MCF 10A (cell line): ENCODE measurements around the gene BRDT. TPM values are rescaled to one million over a fixed set of nuclear protein-coding genes. Genes with fewer than 3 reads are reported as not detected.

Experiments
- BruUV-seq: library from RNA; stranded (reverse); fragments of 400-500 nt; replicated peaks from 2 replicates; lab custom pipeline; 2021; lab: Mats Ljungman, UMichigan
- CTCF ChIA-PET: fragments of 300-600 bp; sonication (Branson Sonifier 250); formaldehyde crosslinking; extraction: SDS; loops from one replicate; lab custom pipeline; 2021; ENCODE audit warnings: antibody characterized with exemption, inconsistent platforms; lab: Yijun Ruan, JAX
- POLR2A ChIA-PET: fragments of 300-600, 350-650 bp; sonication (Branson Sonifier 250); formaldehyde crosslinking; extraction: SDS; loops from one replicate; lab custom pipeline; 2020; ENCODE audit warnings: antibody characterized with exemption, inconsistent platforms; lab: Yijun Ruan, JAX
- DNase-seq: peaks from one replicate; pipeline ENCODE4 v3.0.0-alpha.2; 2018; ENCODE audit not compliant: unreplicated experiment
- H3K27ac Mint-ChIP-seq: one replicate; pipeline ENCODE4 v1.8.0; 2022; ENCODE audit warnings: mild to moderate bottlenecking, low read depth, mixed read lengths; ENCODE audit not compliant: unreplicated experiment
- H3K27me3 Mint-ChIP-seq: one replicate; pipeline ENCODE4 v1.8.0; 2022; ENCODE audit warnings: mixed read lengths; ENCODE audit not compliant: insufficient read depth, unreplicated experiment
- H3K36me3 Mint-ChIP-seq: one replicate; pipeline ENCODE4 v1.8.0; 2022; ENCODE audit warnings: mild to moderate bottlenecking, moderate library complexity, mixed read lengths; ENCODE audit not compliant: insufficient read depth, unreplicated experiment
- H3K4me1 Mint-ChIP-seq: one replicate; pipeline ENCODE4 v1.8.0; 2022; ENCODE audit warnings: mixed read lengths; ENCODE audit not compliant: insufficient read depth, unreplicated experiment
- H3K4me3 Mint-ChIP-seq: one replicate; pipeline ENCODE4 v1.8.0; 2022; ENCODE audit warnings: mild to moderate bottlenecking, moderate library complexity, mixed read lengths; ENCODE audit not compliant: unreplicated experiment
- H3K9me3 Mint-ChIP-seq: one replicate; pipeline ENCODE4 v1.8.0; 2022; ENCODE audit warnings: mixed read lengths; ENCODE audit not compliant: unreplicated experiment
- intact Hi-C: fragments of 100-400 bp; cut with micrococcal nuclease; formaldehyde crosslinking; loops from 2 replicates; pipeline ENCODE4 v1.14.1; 2022
- total RNA-seq: library from RNA; stranded (reverse); gene quantifications from 2 replicates; pipeline ENCODE4 v1.2.3, GENCODE V29; 2022
- TF ChIP-seq, protein P1 (sequence below): fragments of 200-600 bp; IDR thresholded peaks from one replicate; pipeline ENCODE4 v1.8.0; 2022; ENCODE audit warnings: antibody characterized with exemption, mild to moderate bottlenecking; ENCODE audit not compliant: unreplicated experiment

The BRDT gene
- total RNA-seq, 1 experiment from 2014 or later: not detected

DNA sequence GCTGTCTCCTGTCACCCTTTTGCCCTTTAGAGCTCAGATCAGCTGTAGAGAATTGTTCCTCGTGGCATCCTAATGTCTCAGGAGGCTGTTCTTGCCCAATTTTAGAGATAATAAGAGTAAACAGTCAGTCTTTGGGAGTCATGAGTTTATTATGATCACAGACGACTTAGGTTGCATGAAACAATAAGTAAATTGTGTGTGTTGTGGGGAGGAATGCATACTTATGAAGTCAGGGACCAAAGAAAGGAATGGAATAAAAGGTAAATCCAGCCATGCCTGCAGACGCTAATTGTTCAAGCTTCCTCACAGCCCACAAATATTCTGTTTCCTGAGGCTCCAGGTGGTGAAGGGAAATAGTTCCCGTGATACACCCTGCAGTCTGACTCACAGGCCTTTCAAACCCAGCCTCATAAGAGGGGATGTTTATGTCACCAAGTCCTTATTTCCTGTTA, 81.5 kb downstream of the BRDT start:
- TF ChIP-seq, protein P1, sequence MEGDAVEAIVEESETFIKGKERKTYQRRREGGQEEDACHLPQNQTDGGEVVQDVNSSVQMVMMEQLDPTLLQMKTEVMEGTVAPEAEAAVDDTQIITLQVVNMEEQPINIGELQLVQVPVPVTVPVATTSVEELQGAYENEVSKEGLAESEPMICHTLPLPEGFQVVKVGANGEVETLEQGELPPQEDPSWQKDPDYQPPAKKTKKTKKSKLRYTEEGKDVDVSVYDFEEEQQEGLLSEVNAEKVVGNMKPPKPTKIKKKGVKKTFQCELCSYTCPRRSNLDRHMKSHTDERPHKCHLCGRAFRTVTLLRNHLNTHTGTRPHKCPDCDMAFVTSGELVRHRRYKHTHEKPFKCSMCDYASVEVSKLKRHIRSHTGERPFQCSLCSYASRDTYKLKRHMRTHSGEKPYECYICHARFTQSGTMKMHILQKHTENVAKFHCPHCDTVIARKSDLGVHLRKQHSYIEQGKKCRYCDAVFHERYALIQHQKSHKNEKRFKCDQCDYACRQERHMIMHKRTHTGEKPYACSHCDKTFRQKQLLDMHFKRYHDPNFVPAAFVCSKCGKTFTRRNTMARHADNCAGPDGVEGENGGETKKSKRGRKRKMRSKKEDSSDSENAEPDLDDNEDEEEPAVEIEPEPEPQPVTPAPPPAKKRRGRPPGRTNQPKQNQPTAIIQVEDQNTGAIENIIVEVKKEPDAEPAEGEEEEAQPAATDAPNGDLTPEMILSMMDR: no peak
- CTCF ChIA-PET: interaction anchor here (0.6 to 1.4 kb wide), 4 partner anchors 34 to 188 kb away, joined by 3 to 5 read pairs (median 4); no protein-coding TSS in a partner anchor
- TSS peak; percentile 21 for BruUV-seq
- intact Hi-C loops: no loop called here
- Mint-ChIP-seq H3K27ac (peak overlapping the region; percentile 21), H3K4me1 (peaks cover 5% of the 10 kb centered on the region), H3K4me3 (peak overlapping the region; percentile 68), H3K9me3 (no peaks in the 10 kb centered on the region), H3K27me3 (no peaks in the 10 kb centered on the region), H3K36me3 (no peaks in the 10 kb centered on the region)
- POLR2A ChIA-PET: interaction anchor here (0.6 to 1.3 kb wide), 7 partner anchors 11 to 1051 kb away, joined by 3 to 5 read pairs (median 4); no protein-coding TSS in a partner anchor
- DNase-seq: peak; percentile 63

DNA sequence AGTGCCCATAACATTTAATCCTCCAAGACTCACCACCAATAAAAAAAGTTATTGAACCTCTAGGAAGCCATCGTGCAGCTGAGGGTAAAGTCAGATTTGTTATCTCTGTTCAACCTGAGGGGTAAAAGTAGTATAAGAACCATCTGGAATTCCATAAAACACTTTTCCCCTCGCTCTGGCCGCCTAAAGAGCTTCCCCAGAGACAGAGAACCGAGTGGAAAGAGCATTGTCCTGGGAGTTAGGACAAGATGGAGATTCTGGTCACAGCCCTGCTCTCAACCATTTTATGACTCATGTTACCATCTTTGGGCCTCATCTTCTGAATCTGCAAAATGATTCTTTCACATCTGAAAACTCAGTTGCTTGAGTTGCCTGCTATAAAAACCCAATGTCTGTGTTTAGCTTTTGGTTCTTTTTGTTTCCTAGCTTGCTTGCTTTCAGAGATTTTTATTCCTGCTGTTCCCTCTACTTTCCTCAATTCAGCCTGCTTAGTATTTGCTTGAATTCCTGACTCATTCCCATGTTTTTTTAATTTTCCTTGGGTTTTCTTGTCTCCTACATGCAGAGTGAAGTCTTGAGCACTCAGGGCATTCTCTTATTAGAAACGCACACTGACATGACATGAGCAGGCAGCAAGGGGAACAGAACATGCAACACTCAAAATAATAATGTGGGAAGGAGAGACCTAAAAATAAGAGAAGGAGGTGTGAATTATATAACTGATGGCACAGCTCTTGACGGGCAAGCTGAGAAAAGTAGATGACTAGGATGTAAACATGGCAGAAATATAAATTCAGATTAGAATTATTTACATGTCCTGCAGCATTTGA, 82.3 kb downstream of the BRDT start:
- Mint-ChIP-seq H3K36me3 (no peaks in the 10 kb centered on the region), H3K4me3 (no peak overlapping the region), H3K9me3 (no peaks in the 10 kb centered on the region), H3K27me3 (no peaks in the 10 kb centered on the region), H3K4me1 (peaks cover 5% of the 10 kb centered on the region), H3K27ac (no peak overlapping the region)
- TF ChIP-seq, protein P1: no peak
- CTCF ChIA-PET: interaction anchor here (0.5 to 1.4 kb wide), 4 partner anchors 32 to 189 kb away, joined by 3 to 5 read pairs (median 4); no protein-coding TSS in a partner anchor
- intact Hi-C loops: no loop called here
- no TSS peak for BruUV-seq
- POLR2A ChIA-PET: interaction anchor here (0.6 to 1.3 kb wide), 6 partner anchors 11 to 1050 kb away, joined by 3 to 5 read pairs (median 4); no protein-coding TSS in a partner anchor
- peak; percentile 7 for DNase-seq

DNA sequence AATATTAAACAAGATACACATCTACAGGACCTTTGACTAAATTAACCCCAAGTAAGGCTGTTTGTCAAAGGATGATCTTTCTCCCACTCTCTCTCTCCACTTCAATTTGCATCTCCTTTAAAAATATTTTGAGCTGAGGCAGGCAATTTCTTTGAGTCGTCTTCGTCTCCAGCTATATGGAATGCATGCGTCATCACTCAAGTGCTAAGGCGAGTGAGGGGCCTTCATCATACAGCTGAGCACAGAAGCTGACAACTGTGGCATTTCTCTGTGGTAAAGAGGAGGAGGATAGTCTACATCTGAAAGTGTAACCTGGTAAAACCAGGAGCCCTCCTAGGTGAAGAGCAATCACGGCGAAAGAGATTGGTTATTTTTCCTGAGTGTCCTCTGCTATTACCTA, 88.2 kb downstream of the BRDT start:
- ChIA-PET CTCF (interaction anchor here (0.6 kb wide), 1 partner anchor 54 kb away, joined by 3 read pairs; no protein-coding TSS in a partner anchor), POLR2A (interaction anchor here (0.6 kb wide), 3 partner anchors 527 to 1615 kb away, joined by 3 to 5 read pairs (median 4); partner anchors contain the start of gene RPL5)
- Mint-ChIP-seq H3K4me1 (no peaks in the 10 kb centered on the region), H3K27ac (no peak overlapping the region), H3K36me3 (no peaks in the 10 kb centered on the region), H3K9me3 (no peaks in the 10 kb centered on the region), H3K27me3 (no peaks in the 10 kb centered on the region), H3K4me3 (no peak overlapping the region)
- TF ChIP-seq, protein P1: no peak
- intact Hi-C loops: no loop called here
- BruUV-seq: no TSS peak
- no peak for DNase-seq

DNA sequence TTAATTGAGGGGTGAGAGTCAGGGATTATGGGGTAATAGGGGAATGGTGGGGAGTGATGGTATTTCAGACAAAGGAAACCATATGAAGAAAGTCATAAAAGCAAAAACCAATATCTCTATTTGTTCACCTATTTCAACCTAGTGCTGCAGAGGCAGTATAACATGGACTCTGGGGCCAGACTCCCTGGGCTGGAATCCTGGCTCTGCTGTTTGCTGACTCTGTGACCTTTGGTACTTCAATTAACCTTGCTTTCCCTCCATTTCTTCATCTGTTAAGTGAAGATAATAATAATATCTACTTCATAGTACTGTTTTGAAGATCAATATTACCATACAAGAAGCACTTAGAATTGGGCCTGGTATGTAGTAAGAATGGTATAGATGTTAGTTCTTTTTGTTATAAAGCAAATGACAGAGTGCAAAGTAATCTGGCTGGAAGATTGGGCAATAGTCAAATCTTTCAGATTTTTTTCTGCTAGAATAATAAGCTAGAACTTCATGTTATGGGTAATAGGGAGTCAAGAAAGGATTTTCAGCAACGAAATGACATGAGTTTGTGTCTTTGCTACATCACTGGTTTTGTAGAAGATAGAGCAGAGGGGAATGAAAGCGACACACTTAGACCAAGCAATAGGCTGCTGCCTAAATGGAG, 89.6 kb downstream of the BRDT start:
- Mint-ChIP-seq H3K36me3 (no peaks in the 10 kb centered on the region), H3K27me3 (no peaks in the 10 kb centered on the region), H3K4me1 (no peaks in the 10 kb centered on the region), H3K27ac (no peak overlapping the region), H3K9me3 (no peaks in the 10 kb centered on the region), H3K4me3 (no peak overlapping the region)
- POLR2A ChIA-PET: no interaction called here
- no peak for DNase-seq
- intact Hi-C loops: no loop called here
- TF ChIP-seq, protein P1: no peak
- CTCF ChIA-PET: no interaction called here
- no TSS peak for BruUV-seq
